Loucy (cell line): Measurements from ENCODE around the gene POMT1.

Experiments used
- H2AFZ ChIP-seq: fragments of 200-600 bp; sonication (generic); 2 replicates; pipeline ENCODE4 v1.6.0; 2016; ENCODE audit warnings: antibody characterized with exemption, mild to moderate bottlenecking, low read length, moderate library complexity
- H3F3A ChIP-seq: fragments of 200-600 bp; 2 replicates; pipeline ENCODE4 v1.6.0; 2016; ENCODE audit warnings: antibody characterized with exemption, low read depth, mild to moderate bottlenecking
- H3K27me3 ChIP-seq: fragments of 200-600 bp; sonication (generic); 2 replicates; pipeline ENCODE4 v1.6.1; 2014; ENCODE audit warnings: low read length, mild to moderate bottlenecking; ENCODE audit not compliant: insufficient read depth, poor library complexity, severe bottlenecking
- H3K36me3 ChIP-seq: fragments of 200-600 bp; sonication (generic); 2 replicates; pipeline ENCODE4 v1.6.1; 2016; ENCODE audit warnings: low read length; ENCODE audit not compliant: insufficient read depth
- H3K4me1 ChIP-seq: fragments of 200-600 bp; sonication (generic); 2 replicates; pipeline ENCODE4 v1.5.1; 2014; ENCODE audit warnings: low read length, mild to moderate bottlenecking; ENCODE audit not compliant: insufficient read depth, poor library complexity, severe bottlenecking
- H3K4me2 ChIP-seq: fragments of 200-600 bp; sonication (generic); 2 replicates; pipeline ENCODE4 v1.6.0; 2014; ENCODE audit warnings: antibody characterized with exemption, low read length, low read depth, mild to moderate bottlenecking; ENCODE audit not compliant: poor library complexity, severe bottlenecking
- H3K4me3 ChIP-seq: fragments of 200-600 bp; sonication (generic); 2 replicates; pipeline ENCODE4 v1.5.1; 2014; ENCODE audit warnings: low read length, mild to moderate bottlenecking, mixed read lengths; ENCODE audit not compliant: poor library complexity, severe bottlenecking
- H3K79me2 ChIP-seq: fragments of 200-600 bp; sonication (generic); 2 replicates; pipeline ENCODE4 v1.6.1; 2014; ENCODE audit warnings: low read length; ENCODE audit not compliant: insufficient read depth
- H3K9ac ChIP-seq: fragments of 200-600 bp; sonication (generic); 2 replicates; pipeline ENCODE4 v1.6.0; 2014; ENCODE audit warnings: mild to moderate bottlenecking, low read depth, low read length, moderate library complexity; ENCODE audit not compliant: poor library complexity, severe bottlenecking
- H3K9me2 ChIP-seq: fragments of 200-600 bp; sonication (generic); replicated peaks from 2 replicates; pipeline ENCODE4 v1.6.1; 2016; ENCODE audit warnings: low read depth, low read length, mixed read lengths
- H3K9me3 ChIP-seq: fragments of 200-600 bp; sonication (generic); 2 replicates; pipeline ENCODE4 v1.6.1; 2014; ENCODE audit warnings: mild to moderate bottlenecking, antibody characterized with exemption, low read length, low read depth; ENCODE audit not compliant: insufficient read depth
- H4K20me1 ChIP-seq: fragments of 200-600 bp; sonication (generic); 2 replicates; pipeline ENCODE4 v1.6.0; 2014; ENCODE audit warnings: antibody characterized with exemption, low read length, mild to moderate bottlenecking; ENCODE audit not compliant: insufficient read depth, poor library complexity, severe bottlenecking
- CTCF ChIP-seq: fragments of 200-600 bp; sonication (generic); conservative IDR thresholded peaks from 2 replicates; pipeline ENCODE4 v1.5.1; 2014; ENCODE audit warnings: mild to moderate bottlenecking, antibody characterized with exemption, low read length
- EZH2phosphoT487 ChIP-seq: fragments of 200-600 bp; IDR thresholded peaks from 2 replicates; pipeline ENCODE4 v1.6.1; 2018; ENCODE audit warnings: antibody characterized with exemption, mild to moderate bottlenecking, moderate library complexity, borderline replicate concordance

POMT1 gene

GRCh38 chr9:131557855-131558548, 55.3 kb downstream of the POMT1 start:
- Histone ChIP-seq H4K20me1 (no peaks in the 10 kb centered on the region), H2AFZ (no peak overlapping the region), H3K9ac (no peak overlapping the region), H3K79me2 (no peaks in the 10 kb centered on the region), H3K9me3 (0 out of 2 replicates have a peak, but pooled peaks cover 4% of the 10 kb centered on the region), H3K36me3 (no peaks in the 10 kb centered on the region), H3K4me3 (no peak overlapping the region), H3K27me3 (no peaks in the 10 kb centered on the region), H3K4me1 (no peaks in the 10 kb centered on the region), H3F3A (no peaks in the 10 kb centered on the region), H3K9me2 (no peaks in the 10 kb centered on the region), H3K4me2 (no peak overlapping the region)
- TF ChIP-seq EZH2phosphoT487, result no peak

DNA sequence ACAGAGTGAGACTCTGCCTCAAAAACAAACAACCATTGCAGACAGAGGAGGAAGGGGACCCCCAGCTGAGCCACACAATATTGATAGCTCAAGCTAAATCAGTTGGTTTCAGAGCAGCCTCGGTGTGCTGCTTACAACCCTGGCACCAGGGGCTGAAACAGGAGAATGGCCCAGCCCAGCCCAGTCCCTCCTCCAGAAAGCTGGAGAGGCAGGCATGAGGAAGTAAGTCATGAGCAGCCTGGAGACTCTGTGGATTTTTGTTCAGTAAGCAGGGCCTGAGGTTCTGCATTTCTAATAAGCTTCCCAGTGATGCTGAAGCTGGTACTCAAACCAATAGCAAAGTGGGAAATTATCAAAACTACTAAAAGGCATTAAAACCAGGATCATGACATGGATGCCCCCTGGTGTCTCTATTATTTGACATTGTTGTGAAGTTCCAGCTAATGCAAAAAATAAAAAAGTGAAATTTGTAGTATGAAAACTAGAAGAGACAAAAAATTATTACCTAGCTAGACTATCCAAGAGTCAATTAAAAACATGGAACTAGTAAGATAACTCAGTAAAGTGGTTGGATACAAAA, 56.8 kb downstream of the POMT1 start:
- no peaks in the 10 kb centered on the region for H3K9me2 ChIP-seq
- no peak overlapping the region for H3K4me2 ChIP-seq
- no peaks in the 10 kb centered on the region for H3K36me3 ChIP-seq
- no peaks in the 10 kb centered on the region for H3K4me1 ChIP-seq
- TF ChIP-seq EZH2phosphoT487 (no peak), CTCF (peak; percentile 29)
- 0 out of 2 replicates have a peak, but pooled peaks cover 4% of the 10 kb centered on the region for H3K9me3 ChIP-seq
- H3K9ac ChIP-seq, result no peak overlapping the region
- H3K27me3 ChIP-seq, result no peaks in the 10 kb centered on the region
- H3K79me2 ChIP-seq, result no peaks in the 10 kb centered on the region
- no peaks in the 10 kb centered on the region for H4K20me1 ChIP-seq
- no peaks in the 10 kb centered on the region for H3F3A ChIP-seq
- no peak overlapping the region for H2AFZ ChIP-seq
- no peak overlapping the region for H3K4me3 ChIP-seq

- Histone ChIP-seq H3K27me3 (no peaks in the 10 kb centered on the region), H3F3A (no peaks in the 10 kb centered on the region), H3K9me3 (0 out of 2 replicates have a peak, but pooled peaks cover 4% of the 10 kb centered on the region), H3K9ac (no peak overlapping the region), H3K36me3 (no peaks in the 10 kb centered on the region), H3K4me2 (no peak overlapping the region), H3K79me2 (no peaks in the 10 kb centered on the region), H2AFZ (no peak overlapping the region), H3K4me1 (no peaks in the 10 kb centered on the region), H4K20me1 (no peaks in the 10 kb centered on the region), H3K4me3 (no peak overlapping the region), H3K9me2 (no peaks in the 10 kb centered on the region)
- TF ChIP-seq CTCF, result no peak
- TF ChIP-seq EZH2phosphoT487, result no peak
Observed at GRCh38 chr9:131562032-131562959, 59.6 kb downstream of the POMT1 start.
